Gastrocnemius medialis (tissue), 4 donors: ENCODE measurements around the gene CDH23.

Experiments used
- CTCF ChIP-seq, 5 experiments: fragments of 450-650 bp in 3 of 5; fragments of 200-600 bp in 2 of 5; sonication (generic) in 2 of 5; IDR thresholded peaks in 4 of 5; conservative IDR thresholded peaks in 1 of 5; 1 replicate in 4 of 5; 2 replicates in 1 of 5; pipeline ENCODE4 v1.5.1; 2016 to 2019; ENCODE audit warnings: antibody characterized with exemption in 5 of 5, mild to moderate bottlenecking in 3 of 5, moderate library complexity in 3 of 5
- POLR2A ChIP-seq, 2 donors: fragments of 450-650 bp; IDR thresholded peaks; one replicate each; pipeline ENCODE4 v1.6.1; 2017; ENCODE audit warnings: antibody characterized with exemption in 2 of 2, mild to moderate bottlenecking in 2 of 2, moderate library complexity in 2 of 2

- TF ChIP-seq CTCF (IDR thresholded peaks at IDR 0.05 in 4 of 5, conservative IDR thresholded peaks at IDR 0.05 in 1 of 5) (no peak), POLR2A (IDR thresholded peaks at IDR 0.05) (no peak)
Measured at GRCh38 chr10:71653044-71653443, 256.3 kb downstream of the CDH23 start.
